HepG2 (cell line): ENCODE measurements around the gene PXT1. TPM values are rescaled to one million over a fixed set of nuclear protein-coding genes. Genes with fewer than 3 reads are reported as not detected.

Experiments
- ELF3 ChIP-seq: IDR thresholded peaks from 2 replicates; pipeline ENCODE4 v1.6.1; 2016; ENCODE audit warnings: missing genetic modification reagents, missing compliant biosample characterization
- FOXA3 ChIP-seq: IDR thresholded peaks from 2 replicates; pipeline ENCODE4 v1.6.1; 2016; ENCODE audit warnings: missing genetic modification reagents, missing compliant biosample characterization
- HOXA5 ChIP-seq: sonication (generic); formaldehyde crosslinking; IDR thresholded peaks from 2 replicates; pipeline ENCODE4 v1.4.0; 2020; ENCODE audit warnings: missing genetic modification reagents
- KAT2B ChIP-seq: fragments of 150-350 bp; IDR thresholded peaks from 2 replicates; pipeline ENCODE4 v1.6.1; 2014; ENCODE audit warnings: low read depth, low read length, borderline replicate concordance
- MZF1 ChIP-seq: sonication (generic); formaldehyde crosslinking; IDR thresholded peaks from 2 replicates; pipeline ENCODE4 v1.8.1; 2023; ENCODE audit warnings: mild to moderate bottlenecking, missing genetic modification reagents, borderline replicate concordance
- NR2F1 ChIP-seq, 2 experiments: fragments of 450-650 bp in 1 of 2; formaldehyde crosslinking in 1 of 2; IDR thresholded peaks; 2 replicates each; pipeline versions ENCODE4 v1.5.0 to v1.6.1; 2016 to 2020; ENCODE audit warnings: mild to moderate bottlenecking in 1 of 2, missing compliant biosample characterization in 1 of 2, missing genetic modification reagents in 1 of 2, moderate library complexity in 1 of 2
- PRDM4 ChIP-seq: sonication (generic); formaldehyde crosslinking; IDR thresholded peaks from 2 replicates; pipeline ENCODE4 v1.9.0; 2021; ENCODE audit warnings: missing genetic modification reagents, borderline replicate concordance
- RBAK ChIP-seq: sonication (generic); formaldehyde crosslinking; IDR thresholded peaks from 2 replicates; pipeline ENCODE4 v1.5.1; 2020; ENCODE audit warnings: mild to moderate bottlenecking, missing genetic modification reagents
- SRSF4 ChIP-seq: fragments of 200-400 bp; formaldehyde crosslinking; IDR thresholded peaks from one replicate; pipeline ENCODE4 v1.6.1; 2018; ENCODE audit warnings: mild to moderate bottlenecking, low read depth, low read length, moderate library complexity; ENCODE audit not compliant: poor library complexity, severe bottlenecking
- UBTF ChIP-seq: sonication (generic); formaldehyde crosslinking; IDR thresholded peaks from 2 replicates; pipeline ENCODE4 v1.4.0; 2020; ENCODE audit warnings: mild to moderate bottlenecking, missing genetic modification reagents
- ZNF256 ChIP-seq: sonication (generic); formaldehyde crosslinking; conservative IDR thresholded peaks from 2 replicates; pipeline ENCODE4 v1.4.0; 2020; ENCODE audit warnings: missing genetic modification reagents
- ZNF263 ChIP-seq: sonication (generic); formaldehyde crosslinking; IDR thresholded peaks from 2 replicates; pipeline ENCODE4 v1.4.0; 2020; ENCODE audit warnings: missing genetic modification reagents
- ZNF543 ChIP-seq: sonication (generic); formaldehyde crosslinking; IDR thresholded peaks from 2 replicates; pipeline ENCODE4 v1.4.0; 2020; ENCODE audit warnings: mild to moderate bottlenecking, missing genetic modification reagents
- ZNF564 ChIP-seq: sonication (generic); formaldehyde crosslinking; IDR thresholded peaks from 2 replicates; pipeline ENCODE4 v1.8.1; 2023; ENCODE audit warnings: mild to moderate bottlenecking, missing genetic modification reagents
- ZNF790 ChIP-seq: sonication (generic); formaldehyde crosslinking; IDR thresholded peaks from 2 replicates; pipeline ENCODE4 v1.8.0; 2022; ENCODE audit warnings: missing genetic modification reagents, mild to moderate bottlenecking, borderline replicate concordance
- ZSCAN31 ChIP-seq: sonication (generic); formaldehyde crosslinking; IDR thresholded peaks from 2 replicates; pipeline ENCODE4 v1.5.0; 2020; ENCODE audit warnings: low read depth, mild to moderate bottlenecking, missing genetic modification reagents
- polyA plus RNA-seq, 8 experiments: library from polyadenylated mRNA; depleted of rRNA in 3 of 8; stranded (reverse) in 7 of 8; unstranded in 1 of 8; fragments of >200 nt; fragmentation: Illumina TruSeq in 4 of 8; extraction: Trizol in 4 of 8; gene quantifications; 2 replicates each; pipeline versions ENCODE4 v1.2.1 to v1.2.3, GENCODE V29; 2011 to 2016; ENCODE audit warnings: low read depth in 4 of 8, missing spikeins in 1 of 8, mixed read lengths in 1 of 8; ENCODE audit not compliant: insufficient read depth in 1 of 8
- total RNA-seq, 5 experiments: library from RNA; depleted of rRNA; stranded (reverse); fragments of >200 nt; fragmentation: Illumina TruSeq; extraction: Trizol; gene quantifications; 2 replicates each; pipeline ENCODE4 v1.2.3, GENCODE V29; 2016; ENCODE audit warnings: low read depth in 1 of 5
- TF ChIP-seq, protein P1 (sequence below): sonication (generic); formaldehyde crosslinking; conservative IDR thresholded peaks from 2 replicates; pipeline ENCODE4 v1.8.1; 2023; ENCODE audit warnings: missing genetic modification reagents
- TF ChIP-seq, protein P2 (sequence below): sonication (generic); formaldehyde crosslinking; IDR thresholded peaks from 2 replicates; pipeline ENCODE4 v1.5.1; 2020; ENCODE audit warnings: missing genetic modification reagents, mild to moderate bottlenecking, borderline replicate concordance
- TF ChIP-seq, protein P3 (sequence below): sonication (generic); formaldehyde crosslinking; IDR thresholded peaks from 2 replicates; pipeline ENCODE4 v1.8.0; 2023; ENCODE audit warnings: mild to moderate bottlenecking, missing genetic modification reagents

PXT1 gene
- total and polyA plus RNA-seq, 2 of the 13 experiments (the other 11 are each of a cell fraction or from before 2014, with no cell fraction given) = 0.04 TPM; not detected in 1

DNA sequence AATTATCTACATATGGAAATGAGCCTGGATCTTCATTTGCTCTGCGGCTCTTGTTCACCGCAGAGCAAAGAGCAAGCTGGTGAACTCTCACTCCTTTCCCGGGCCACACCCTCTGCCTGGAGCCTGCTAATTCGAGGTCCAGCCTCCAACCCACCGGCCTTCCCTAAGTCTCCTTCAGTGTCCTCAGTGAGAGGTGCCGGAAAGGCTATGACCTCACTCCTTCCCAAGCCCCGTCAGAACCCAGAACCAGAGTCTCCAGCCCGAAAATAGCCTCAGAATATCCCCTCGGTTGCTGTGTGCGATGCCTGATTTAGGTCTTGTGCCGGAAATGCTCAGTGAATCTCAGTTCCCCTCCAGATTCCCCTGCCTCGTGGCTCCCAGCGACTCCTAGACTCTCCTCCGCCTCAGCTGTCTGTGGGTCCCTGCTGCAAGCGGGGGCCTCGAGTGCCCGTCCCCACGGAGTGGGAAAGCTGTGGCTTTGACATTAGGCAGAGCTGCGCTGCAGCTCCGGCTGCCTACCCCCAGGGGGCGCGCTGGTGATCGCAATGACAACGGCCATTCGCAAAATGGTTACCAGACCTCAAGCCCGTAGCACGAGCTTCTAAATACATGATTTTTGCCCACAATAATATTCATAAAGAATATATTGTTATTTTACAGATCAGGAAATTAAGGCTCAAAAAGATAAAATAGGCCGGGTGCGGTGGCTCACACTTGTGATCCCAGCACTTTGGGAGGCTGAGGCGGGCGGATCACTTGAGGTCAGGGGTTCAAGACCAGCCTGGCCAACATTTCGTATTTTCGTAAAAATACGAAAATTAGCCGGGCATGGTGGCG lies 101.8 kb downstream of the PXT1 start (continued):
- no peak; the same call in 1 of the 2 replicates for TF ChIP-seq ZNF256 (CRISPR knock-in tag)
- no peak for TF ChIP-seq ZNF543 (CRISPR knock-in tag)
- TF ChIP-seq ELF3 (CRISPR knock-in tag) = no peak
- TF ChIP-seq MZF1 (CRISPR knock-in tag) = no peak
- no peak for TF ChIP-seq PRDM4 (CRISPR knock-in tag)
- TF ChIP-seq, protein P1, sequence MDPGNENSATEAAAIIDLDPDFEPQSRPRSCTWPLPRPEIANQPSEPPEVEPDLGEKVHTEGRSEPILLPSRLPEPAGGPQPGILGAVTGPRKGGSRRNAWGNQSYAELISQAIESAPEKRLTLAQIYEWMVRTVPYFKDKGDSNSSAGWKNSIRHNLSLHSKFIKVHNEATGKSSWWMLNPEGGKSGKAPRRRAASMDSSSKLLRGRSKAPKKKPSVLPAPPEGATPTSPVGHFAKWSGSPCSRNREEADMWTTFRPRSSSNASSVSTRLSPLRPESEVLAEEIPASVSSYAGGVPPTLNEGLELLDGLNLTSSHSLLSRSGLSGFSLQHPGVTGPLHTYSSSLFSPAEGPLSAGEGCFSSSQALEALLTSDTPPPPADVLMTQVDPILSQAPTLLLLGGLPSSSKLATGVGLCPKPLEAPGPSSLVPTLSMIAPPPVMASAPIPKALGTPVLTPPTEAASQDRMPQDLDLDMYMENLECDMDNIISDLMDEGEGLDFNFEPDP = 0 out of 2 replicates have a peak, but pooled peaks have one; percentile 61
- TF ChIP-seq, protein P2, sequence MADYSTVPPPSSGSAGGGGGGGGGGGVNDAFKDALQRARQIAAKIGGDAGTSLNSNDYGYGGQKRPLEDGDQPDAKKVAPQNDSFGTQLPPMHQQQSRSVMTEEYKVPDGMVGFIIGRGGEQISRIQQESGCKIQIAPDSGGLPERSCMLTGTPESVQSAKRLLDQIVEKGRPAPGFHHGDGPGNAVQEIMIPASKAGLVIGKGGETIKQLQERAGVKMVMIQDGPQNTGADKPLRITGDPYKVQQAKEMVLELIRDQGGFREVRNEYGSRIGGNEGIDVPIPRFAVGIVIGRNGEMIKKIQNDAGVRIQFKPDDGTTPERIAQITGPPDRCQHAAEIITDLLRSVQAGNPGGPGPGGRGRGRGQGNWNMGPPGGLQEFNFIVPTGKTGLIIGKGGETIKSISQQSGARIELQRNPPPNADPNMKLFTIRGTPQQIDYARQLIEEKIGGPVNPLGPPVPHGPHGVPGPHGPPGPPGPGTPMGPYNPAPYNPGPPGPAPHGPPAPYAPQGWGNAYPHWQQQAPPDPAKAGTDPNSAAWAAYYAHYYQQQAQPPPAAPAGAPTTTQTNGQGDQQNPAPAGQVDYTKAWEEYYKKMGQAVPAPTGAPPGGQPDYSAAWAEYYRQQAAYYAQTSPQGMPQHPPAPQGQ (CRISPR knock-in tag) = 0 out of 2 replicates have a peak, but pooled peaks have one; percentile 6
- TF ChIP-seq ZSCAN31 (CRISPR knock-in tag) = no peak
- no peak for TF ChIP-seq FOXA3 (CRISPR knock-in tag)
- TF ChIP-seq NR2F1 (CRISPR knock-in tag; IDR thresholded peaks at IDR 0.05) = no peak
- TF ChIP-seq ZNF790 (CRISPR knock-in tag) = no peak
- TF ChIP-seq RBAK (CRISPR knock-in tag) = no peak
- TF ChIP-seq HOXA5 = 0 out of 2 replicates have a peak, but pooled peaks have one; percentile 35
- no peak for TF ChIP-seq ZNF263 (CRISPR knock-in tag)
- no peak for TF ChIP-seq ZNF564 (CRISPR knock-in tag)
- peak; percentile 25; the same call in 1 of the 2 replicates for TF ChIP-seq UBTF
- no peak for TF ChIP-seq KAT2B
- TF ChIP-seq SRSF4 = no peak
- TF ChIP-seq, protein P3, sequence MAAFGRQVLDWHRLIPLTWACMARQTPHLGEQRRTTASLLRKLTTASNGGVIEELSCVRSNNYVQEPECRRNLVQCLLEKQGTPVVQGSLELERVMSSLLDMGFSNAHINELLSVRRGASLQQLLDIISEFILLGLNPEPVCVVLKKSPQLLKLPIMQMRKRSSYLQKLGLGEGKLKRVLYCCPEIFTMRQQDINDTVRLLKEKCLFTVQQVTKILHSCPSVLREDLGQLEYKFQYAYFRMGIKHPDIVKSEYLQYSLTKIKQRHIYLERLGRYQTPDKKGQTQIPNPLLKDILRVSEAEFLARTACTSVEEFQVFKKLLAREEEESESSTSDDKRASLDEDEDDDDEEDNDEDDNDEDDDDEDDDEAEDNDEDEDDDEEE (CRISPR knock-in tag) = 0 out of 2 replicates have a peak, but pooled peaks have one; percentile 77
